GM23338 (cell line): ENCODE data around the gene MSH2. TPM values are rescaled to one million over a fixed set of nuclear protein-coding genes. Genes with fewer than 3 reads are reported as not detected.

ENCODE experiments used
- ATAC-seq: fragments of 200-7000 bp; cut with Tn5 transposase; 3 replicates; pipeline ENCODE4 v1.9.1; 2020
- DNase-seq: peaks from one replicate; pipeline ENCODE4 v3.0.0-alpha.2; 2015; ENCODE audit warnings: low spot score
- H2AFZ ChIP-seq: fragments of 200-600 bp; sonication (generic); 2 replicates; pipeline ENCODE4 v1.8.0; 2016; ENCODE audit warnings: antibody characterized with exemption, mild to moderate bottlenecking, moderate library complexity
- H3F3A ChIP-seq: fragments of 200-600 bp; sonication (generic); replicated peaks from 2 replicates; pipeline ENCODE4 v1.8.0; 2017; ENCODE audit warnings: antibody characterized with exemption, mixed run types, low read depth
- H3K27ac ChIP-seq: fragments of 200-600 bp; sonication (generic); 2 replicates; pipeline ENCODE4 v1.6.1; 2016; ENCODE audit warnings: low read depth
- H3K27me3 ChIP-seq: fragments of 200-600 bp; sonication (generic); 2 replicates; pipeline ENCODE4 v1.8.0; 2016; ENCODE audit warnings: mild to moderate bottlenecking, mixed run types, moderate library complexity; ENCODE audit not compliant: insufficient read depth
- H3K36me3 ChIP-seq: fragments of 200-600 bp; sonication (generic); 2 replicates; pipeline ENCODE4 v1.8.0; 2016; ENCODE audit warnings: mild to moderate bottlenecking; ENCODE audit not compliant: insufficient read depth
- H3K4me1 ChIP-seq: fragments of 200-600 bp; sonication (generic); 2 replicates; pipeline ENCODE4 v1.8.0; 2016; ENCODE audit warnings: mild to moderate bottlenecking, moderate library complexity; ENCODE audit not compliant: insufficient read depth
- H3K4me2 ChIP-seq: fragments of 200-600 bp; sonication (generic); 2 replicates; pipeline ENCODE4 v1.7.1; 2017; ENCODE audit warnings: mixed run types
- H3K4me3 ChIP-seq: fragments of 200-600 bp; sonication (generic); 2 replicates; pipeline ENCODE4 v1.6.1; 2016; ENCODE audit warnings: mixed run types
- H3K79me2 ChIP-seq: fragments of 200-600 bp; sonication (generic); replicated peaks from 2 replicates; pipeline ENCODE4 v1.8.0; 2017; ENCODE audit warnings: mild to moderate bottlenecking; ENCODE audit not compliant: insufficient read depth
- H3K9me2 ChIP-seq: fragments of 200-600 bp; sonication (generic); 2 replicates; pipeline ENCODE4 v1.8.0; 2017; ENCODE audit not compliant: insufficient read depth
- H4K20me1 ChIP-seq: fragments of 200-600 bp; sonication (generic); replicated peaks from 2 replicates; pipeline ENCODE4 v1.8.0; 2017; ENCODE audit warnings: mild to moderate bottlenecking; ENCODE audit not compliant: insufficient read depth
- H3K27ac Mint-ChIP-seq: 2 replicates; pipeline ENCODE4 v1.8.0; 2020; ENCODE audit warnings: inconsistent platforms, mild to moderate bottlenecking, moderate library complexity, mixed read lengths
- H3K27me3 Mint-ChIP-seq: 3 replicates; pipeline ENCODE4 v1.8.0; 2022; ENCODE audit warnings: low read depth, mild to moderate bottlenecking, moderate library complexity, mixed read lengths, inconsistent platforms; ENCODE audit not compliant: insufficient read depth, poor library complexity
- H3K36me3 Mint-ChIP-seq: 3 replicates; pipeline ENCODE4 v1.8.0; 2021; ENCODE audit warnings: low read depth, mild to moderate bottlenecking, inconsistent platforms, moderate library complexity, mixed read lengths
- H3K4me1 Mint-ChIP-seq: 3 replicates; pipeline ENCODE4 v1.8.0; 2020; ENCODE audit warnings: mild to moderate bottlenecking, inconsistent platforms, mixed read lengths
- H3K4me3 Mint-ChIP-seq: 3 replicates; pipeline ENCODE4 v1.8.0; 2021; ENCODE audit warnings: moderate library complexity, mild to moderate bottlenecking, inconsistent platforms, mixed read lengths
- H3K9me3 Mint-ChIP-seq: 3 replicates; pipeline ENCODE4 v1.8.0; 2020; ENCODE audit warnings: moderate library complexity, mild to moderate bottlenecking, inconsistent platforms, mixed read lengths
- ETS1 ChIP-seq: IDR thresholded peaks from 2 replicates; pipeline ENCODE4 v1.6.1; 2016; ENCODE audit warnings: antibody characterized with exemption
- EZH2phosphoT487 ChIP-seq: fragments of 200-600 bp; sonication (generic); IDR thresholded peaks from one replicate; pipeline ENCODE4 v1.8.1; 2018; ENCODE audit warnings: antibody characterized with exemption; ENCODE audit not compliant: unreplicated experiment
- JUNB ChIP-seq: IDR thresholded peaks from one replicate; pipeline ENCODE4 v1.6.1; 2016; ENCODE audit warnings: antibody characterized with exemption; ENCODE audit not compliant: unreplicated experiment
- NANOG ChIP-seq: IDR thresholded peaks from 2 replicates; pipeline ENCODE4 v1.6.1; 2016; ENCODE audit warnings: antibody characterized with exemption, borderline replicate concordance
- POLR2AphosphoS5 ChIP-seq: IDR thresholded peaks from 2 replicates; pipeline ENCODE4 v1.6.1; 2016; ENCODE audit warnings: antibody characterized with exemption, low read depth
- REST ChIP-seq: IDR thresholded peaks from one replicate; pipeline ENCODE4 v1.6.1; 2018; ENCODE audit warnings: antibody characterized with exemption; ENCODE audit not compliant: unreplicated experiment
- STAT1 ChIP-seq: IDR thresholded peaks from one replicate; pipeline ENCODE4 v1.6.1; 2016; ENCODE audit warnings: antibody characterized with exemption; ENCODE audit not compliant: unreplicated experiment
- ZNF331 ChIP-seq: fragments of 250-450 bp; sonication (Bioruptor Pico); IDR thresholded peaks from 2 replicates; pipeline ENCODE4 v1.5.0; 2020; ENCODE audit warnings: low read depth, mild to moderate bottlenecking, moderate library complexity
- polyA plus RNA-seq: library from polyadenylated mRNA; unstranded; fragments of >200 nt; fragmentation: Nextera tagmentation; extraction: Ambion mirVana; gene quantifications from 2 replicates; pipeline ENCODE4 v1.2.1, GENCODE V29; 2016
- total RNA-seq: library from RNA; depleted of rRNA; stranded (reverse); fragments of >200 nt; shearing (Covaris generic); gene quantifications from 2 replicates; pipeline ENCODE4 v1.2.3, GENCODE V29; 2014

MSH2 gene
- total and polyA plus RNA-seq, 2 experiments from 2014 or later = 156 to 249 TPM

- peaks cover 45% of the 10 kb centered on the region for H3K4me1 Mint-ChIP-seq
- peaks cover 19% of the 10 kb centered on the region for H3K9me3 Mint-ChIP-seq
- peak overlapping the region; percentile 100 for H3K27ac Mint-ChIP-seq
- TF ChIP-seq NANOG = no peak
- no peak for TF ChIP-seq REST
- no peak for TF ChIP-seq ETS1
- TF ChIP-seq POLR2AphosphoS5 = no peak
- no peak for TF ChIP-seq STAT1
- no peak for TF ChIP-seq EZH2phosphoT487
- TF ChIP-seq JUNB = no peak
- H3K36me3 Mint-ChIP-seq = peaks cover 51% of the 10 kb centered on the region
- Histone ChIP-seq H2AFZ (no peak overlapping the region), H3F3A (peaks cover 31% of the 10 kb centered on the region), H3K27me3 (no peaks in the 10 kb centered on the region), H3K4me1 (peaks cover 48% of the 10 kb centered on the region), H4K20me1 (peaks cover 35% of the 10 kb centered on the region), H3K27ac (peak overlapping the region; percentile 91), H3K36me3 (peaks cover 27% of the 10 kb centered on the region), H3K79me2 (peaks cover 57% of the 10 kb centered on the region), H3K4me2 (peak overlapping the region; percentile 99), H3K9me2 (no peaks in the 10 kb centered on the region), H3K4me3 (peak overlapping the region; percentile 91)
- peak; percentile 11 for DNase-seq
- H3K27me3 Mint-ChIP-seq = peaks cover 20% of the 10 kb centered on the region
- peak overlapping the region; percentile 93 for H3K4me3 Mint-ChIP-seq
- peak; percentile 1; the same call in 1 of the 3 replicates for ATAC-seq
Measured at GRCh38 chr2:47403609-47404193, 745 bp downstream of the MSH2 start.

- Histone ChIP-seq H3K36me3 (peaks cover 27% of the 10 kb centered on the region), H3K4me2 (peak overlapping the region; percentile 99), H4K20me1 (peaks cover 36% of the 10 kb centered on the region), H3F3A (peaks cover 30% of the 10 kb centered on the region), H3K27ac (peak overlapping the region; percentile 91), H3K79me2 (peaks cover 60% of the 10 kb centered on the region), H3K4me3 (peak overlapping the region; percentile 91), H3K27me3 (no peaks in the 10 kb centered on the region), H2AFZ (no peak overlapping the region), H3K4me1 (peaks cover 48% of the 10 kb centered on the region), H3K9me2 (no peaks in the 10 kb centered on the region)
- peaks cover 55% of the 10 kb centered on the region for H3K36me3 Mint-ChIP-seq
- no peak for ATAC-seq
- DNase-seq = no peak
- no peak for TF ChIP-seq JUNB
- no peak for TF ChIP-seq ZNF331 (CRISPR knock-in tag)
- H3K4me3 Mint-ChIP-seq = peak overlapping the region; percentile 93
- peaks cover 19% of the 10 kb centered on the region for H3K9me3 Mint-ChIP-seq
- H3K27me3 Mint-ChIP-seq = peaks cover 19% of the 10 kb centered on the region
- peaks cover 45% of the 10 kb centered on the region for H3K4me1 Mint-ChIP-seq
- peak overlapping the region; percentile 100 for H3K27ac Mint-ChIP-seq
Measured at GRCh38 chr2:47404356-47404755, 1.4 kb downstream of the MSH2 start.
